NCI-H510A treated with DMSO at 0.1 percent for 48 hours (cell line): ENCODE data around the gene OSBPL9.
A peak's percentile ranks its signal among the peaks of the same experiment; 100 is the strongest.

ENCODE experiments used
- DNase-seq: peaks from one replicate; lab custom pipeline; 2025; lab: John Stamatoyannopoulos, UW

The OSBPL9 gene

GRCh38 chr1:51740652-51741051 lies 123.8 kb downstream of the OSBPL9 start:
- DNase-seq, result no peak

GRCh38 chr1:51741121-51741681 lies 124.3 kb downstream of the OSBPL9 start:
- no peak for DNase-seq

GRCh38 chr1:51744506-51745303 lies 127.8 kb downstream of the OSBPL9 start:
- no peak for DNase-seq

GRCh38 chr1:51745304-51745570 lies 128.3 kb downstream of the OSBPL9 start:
- DNase-seq, result no peak

- no peak for DNase-seq
These were observed 132.3 kb downstream of the OSBPL9 start for GRCh38 chr1:51749151-51749550.

GRCh38 chr1:51750218-51750617 lies 133.3 kb downstream of the OSBPL9 start:
- DNase-seq, result no peak

GRCh38 chr1:51750729-51751128 lies 133.8 kb downstream of the OSBPL9 start:
- DNase-seq, result no peak

GRCh38 chr1:51752073-51752948 lies 135.4 kb downstream of the OSBPL9 start:
- no peak for DNase-seq

- no peak for DNase-seq
These were observed 137.1 kb downstream of the OSBPL9 start for GRCh38 chr1:51753969-51754368.

GRCh38 chr1:51754666-51755065 lies 137.8 kb downstream of the OSBPL9 start:
- DNase-seq, result no peak

- no peak for DNase-seq
These were observed 138.5 kb downstream of the OSBPL9 start for GRCh38 chr1:51755437-51755836.

- no peak for DNase-seq
These were observed 139.4 kb downstream of the OSBPL9 start for GRCh38 chr1:51756290-51756689.

- DNase-seq, result no peak
These were observed 141.4 kb downstream of the OSBPL9 start for GRCh38 chr1:51758310-51758709.

GRCh38 chr1:51760872-51761271 lies 144.0 kb downstream of the OSBPL9 start:
- DNase-seq, result no peak

GRCh38 chr1:51761351-51761750 lies 144.5 kb downstream of the OSBPL9 start:
- no peak for DNase-seq

- peak; percentile 49 for DNase-seq
These were observed 152.2 kb downstream of the OSBPL9 start for GRCh38 chr1:51768971-51769588.

GRCh38 chr1:51776408-51776807 lies 159.5 kb downstream of the OSBPL9 start:
- DNase-seq, result no peak

GRCh38 chr1:51780927-51781326 lies 164.0 kb downstream of the OSBPL9 start:
- no peak for DNase-seq

- no peak for DNase-seq
These were observed 168.1 kb downstream of the OSBPL9 start for GRCh38 chr1:51784997-51785421.

- no peak for DNase-seq
These were observed 172.0 kb downstream of the OSBPL9 start for GRCh38 chr1:51788938-51789337.

- DNase-seq, result no peak
These were observed 172.4 kb downstream of the OSBPL9 start for GRCh38 chr1:51789342-51789741.

GRCh38 chr1:51790385-51790784 lies 173.5 kb downstream of the OSBPL9 start:
- DNase-seq, result no peak

- no peak for DNase-seq
These were observed 175.0 kb downstream of the OSBPL9 start for GRCh38 chr1:51791888-51792287.
